Lower leg skin (tissue), 3 donors: Measurements from ENCODE around the gene LCA5.

Experiments used
- POLR2A ChIP-seq, 2 donors: fragments of 450-650 bp; IDR thresholded peaks; one replicate each; pipeline ENCODE4 v1.6.1; 2016 to 2017; ENCODE audit warnings: antibody characterized with exemption in 2 of 2, mild to moderate bottlenecking in 1 of 2, moderate library complexity in 1 of 2
- TF ChIP-seq, protein P1 (sequence below), 3 donors: fragments of 450-650 bp; IDR thresholded peaks; one replicate each; pipeline ENCODE4 v1.5.1; 2016; ENCODE audit warnings: antibody characterized with exemption in 3 of 3, mild to moderate bottlenecking in 3 of 3, moderate library complexity in 2 of 3

- no peak for TF ChIP-seq POLR2A (IDR thresholded peaks at IDR 0.05)
- TF ChIP-seq, protein P1, sequence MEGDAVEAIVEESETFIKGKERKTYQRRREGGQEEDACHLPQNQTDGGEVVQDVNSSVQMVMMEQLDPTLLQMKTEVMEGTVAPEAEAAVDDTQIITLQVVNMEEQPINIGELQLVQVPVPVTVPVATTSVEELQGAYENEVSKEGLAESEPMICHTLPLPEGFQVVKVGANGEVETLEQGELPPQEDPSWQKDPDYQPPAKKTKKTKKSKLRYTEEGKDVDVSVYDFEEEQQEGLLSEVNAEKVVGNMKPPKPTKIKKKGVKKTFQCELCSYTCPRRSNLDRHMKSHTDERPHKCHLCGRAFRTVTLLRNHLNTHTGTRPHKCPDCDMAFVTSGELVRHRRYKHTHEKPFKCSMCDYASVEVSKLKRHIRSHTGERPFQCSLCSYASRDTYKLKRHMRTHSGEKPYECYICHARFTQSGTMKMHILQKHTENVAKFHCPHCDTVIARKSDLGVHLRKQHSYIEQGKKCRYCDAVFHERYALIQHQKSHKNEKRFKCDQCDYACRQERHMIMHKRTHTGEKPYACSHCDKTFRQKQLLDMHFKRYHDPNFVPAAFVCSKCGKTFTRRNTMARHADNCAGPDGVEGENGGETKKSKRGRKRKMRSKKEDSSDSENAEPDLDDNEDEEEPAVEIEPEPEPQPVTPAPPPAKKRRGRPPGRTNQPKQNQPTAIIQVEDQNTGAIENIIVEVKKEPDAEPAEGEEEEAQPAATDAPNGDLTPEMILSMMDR (IDR thresholded peaks at IDR 0.05), result no peak
These were observed 49.3 kb upstream of the LCA5 start for GRCh38 chr6:79586548-79586947.
